ENCODE measurements around the gene KLHL22.
"Not testable (repeated sequence)": the region's sequence is repeated elsewhere in the genome, so short reads cannot be mapped to it uniquely, and the experiment has no call there.

KLHL22 gene

GRCh38 chr22:20508067-20508755 is 12.6 kb upstream of the KLHL22 start:
- H3K4me3 ChIP-seq (ENCODE audit: low read length), result peak overlapping the region; percentile 94
- not testable (repeated sequence) for H3K27ac ChIP-seq (ENCODE audit: low read length); H3K27me3 ChIP-seq (ENCODE audit: insufficient read depth, low read length); H3K9me3 ChIP-seq (ENCODE audit: insufficient read depth, low read depth, low read length); H3K36me3 ChIP-seq (ENCODE audit: insufficient read depth, low read depth, low read length)
- peak overlapping the region; percentile 88 for H3K9ac ChIP-seq (ENCODE audit: low read depth, low read length)
- H3K4me1 ChIP-seq (ENCODE audit: insufficient read depth, low read length), result peaks cover 21% of the 10 kb centered on the region

- peaks cover 21% of the 10 kb centered on the region for H3K4me1 ChIP-seq (ENCODE audit: insufficient read depth, low read length)
- H3K9me3 ChIP-seq (ENCODE audit: insufficient read depth, low read depth, low read length), result no peaks in the 10 kb centered on the region
- peak within 1 kb of the TSS; percentile 94 for H3K4me3 ChIP-seq (ENCODE audit: low read length)
- peak within 1 kb of the TSS; percentile 88 for H3K9ac ChIP-seq (ENCODE audit: low read depth, low read length)
- no peaks in the 10 kb centered on the region for H3K36me3 ChIP-seq (ENCODE audit: insufficient read depth, low read depth, low read length)
- no peak within 1 kb of the TSS for H3K27ac ChIP-seq (ENCODE audit: low read length)
- no peaks in the 10 kb centered on the region for H3K27me3 ChIP-seq (ENCODE audit: insufficient read depth, low read length)
These were observed 11.9 kb upstream of the KLHL22 start, which contains the start of gene MED15 for GRCh38 chr22:20507253-20508066. TSS of gene MED15 (plus strand) at chr22:20507610. CDS start at chr22:20507679, 69 bp downstream.

GRCh38 chr22:20506543-20507252 is 11.1 kb upstream of the KLHL22 start:
- Histone ChIP-seq H3K36me3 (ENCODE audit: insufficient read depth, low read depth, low read length) (no peaks in the 10 kb centered on the region), H3K27ac (ENCODE audit: low read length) (no peak overlapping the region), H3K9me3 (ENCODE audit: insufficient read depth, low read depth, low read length) (no peaks in the 10 kb centered on the region), H3K27me3 (ENCODE audit: insufficient read depth, low read length) (no peaks in the 10 kb centered on the region), H3K4me3 (ENCODE audit: low read length) (peak overlapping the region; percentile 94), H3K9ac (ENCODE audit: low read depth, low read length) (no peak overlapping the region), H3K4me1 (ENCODE audit: insufficient read depth, low read length) (peaks cover 21% of the 10 kb centered on the region)

GRCh38 chr22:20504293-20504922 is 8.8 kb upstream of the KLHL22 start:
- not testable (repeated sequence) for H3K9ac ChIP-seq (ENCODE audit: low read depth, low read length); H3K27ac ChIP-seq (ENCODE audit: low read length); H3K36me3 ChIP-seq (ENCODE audit: insufficient read depth, low read depth, low read length); H3K4me1 ChIP-seq (ENCODE audit: insufficient read depth, low read length); H3K27me3 ChIP-seq (ENCODE audit: insufficient read depth, low read length); H3K4me3 ChIP-seq (ENCODE audit: low read length); H3K9me3 ChIP-seq (ENCODE audit: insufficient read depth, low read depth, low read length)

- no peak overlapping the region for H3K4me3 ChIP-seq (ENCODE audit: low read length)
- peaks cover 3% of the 10 kb centered on the region for H3K4me1 ChIP-seq (ENCODE audit: insufficient read depth, low read length)
- no peaks in the 10 kb centered on the region for H3K27me3 ChIP-seq (ENCODE audit: insufficient read depth, low read length)
- no peak overlapping the region for H3K9ac ChIP-seq (ENCODE audit: low read depth, low read length)
- peaks cover 5% of the 10 kb centered on the region for H3K36me3 ChIP-seq (ENCODE audit: insufficient read depth, low read depth, low read length)
- no peak overlapping the region for H3K27ac ChIP-seq (ENCODE audit: low read length)
- H3K9me3 ChIP-seq (ENCODE audit: insufficient read depth, low read depth, low read length), result no peaks in the 10 kb centered on the region
These were observed 8.2 kb upstream of the KLHL22 start for GRCh38 chr22:20503816-20504215.

- Histone ChIP-seq H3K9me3 (ENCODE audit: insufficient read depth, low read depth, low read length) (no peaks in the 10 kb centered on the region), H3K36me3 (ENCODE audit: insufficient read depth, low read depth, low read length) (peaks cover 5% of the 10 kb centered on the region), H3K4me3 (ENCODE audit: low read length) (no peak overlapping the region), H3K9ac (ENCODE audit: low read depth, low read length) (no peak overlapping the region), H3K27me3 (ENCODE audit: insufficient read depth, low read length) (peaks cover 4% of the 10 kb centered on the region), H3K27ac (ENCODE audit: low read length) (no peak overlapping the region), H3K4me1 (ENCODE audit: insufficient read depth, low read length) (peaks cover 4% of the 10 kb centered on the region; the same call in 1 of the 2 replicates)
These were observed 4.2 kb upstream of the KLHL22 start for GRCh38 chr22:20499769-20500168.

GRCh38 chr22:20498913-20499312 is 3.3 kb upstream of the KLHL22 start:
- Histone ChIP-seq H3K4me1 (ENCODE audit: insufficient read depth, low read length) (peaks cover 4% of the 10 kb centered on the region; the same call in 1 of the 2 replicates), H3K36me3 (ENCODE audit: insufficient read depth, low read depth, low read length) (peaks cover 5% of the 10 kb centered on the region), H3K4me3 (ENCODE audit: low read length) (no peak overlapping the region), H3K27me3 (ENCODE audit: insufficient read depth, low read length) (peaks cover 12% of the 10 kb centered on the region), H3K27ac (ENCODE audit: low read length) (no peak overlapping the region), H3K9me3 (ENCODE audit: insufficient read depth, low read depth, low read length) (no peaks in the 10 kb centered on the region), H3K9ac (ENCODE audit: low read depth, low read length) (no peak overlapping the region)

- Histone ChIP-seq H3K27ac (ENCODE audit: low read length) (no peak overlapping the region), H3K36me3 (ENCODE audit: insufficient read depth, low read depth, low read length) (peaks cover 5% of the 10 kb centered on the region), H3K9ac (ENCODE audit: low read depth, low read length) (no peak overlapping the region), H3K27me3 (ENCODE audit: insufficient read depth, low read length) (peaks cover 22% of the 10 kb centered on the region), H3K4me3 (ENCODE audit: low read length) (no peak overlapping the region), H3K4me1 (ENCODE audit: insufficient read depth, low read length) (peaks cover 4% of the 10 kb centered on the region; the same call in 1 of the 2 replicates), H3K9me3 (ENCODE audit: insufficient read depth, low read depth, low read length) (no peaks in the 10 kb centered on the region)
These were observed 1.8 kb upstream of the KLHL22 start for GRCh38 chr22:20497426-20497825.

GRCh38 chr22:20495861-20496681 is 476 bp upstream of the KLHL22 start:
- Histone ChIP-seq H3K27ac (ENCODE audit: low read length) (peak overlapping the region; percentile 27), H3K27me3 (ENCODE audit: insufficient read depth, low read length) (peaks cover 22% of the 10 kb centered on the region), H3K9ac (ENCODE audit: low read depth, low read length) (peak overlapping the region; percentile 82; the same call in 1 of the 2 replicates), H3K4me1 (ENCODE audit: insufficient read depth, low read length) (peaks cover 4% of the 10 kb centered on the region; the same call in 1 of the 2 replicates), H3K4me3 (ENCODE audit: low read length) (peak overlapping the region; percentile 94), H3K9me3 (ENCODE audit: insufficient read depth, low read depth, low read length) (no peaks in the 10 kb centered on the region), H3K36me3 (ENCODE audit: insufficient read depth, low read depth, low read length) (no peaks in the 10 kb centered on the region)

GRCh38 chr22:20491346-20491745 is 4.2 kb downstream of the KLHL22 start:
- Histone ChIP-seq H3K4me1 (ENCODE audit: insufficient read depth, low read length) (no peaks in the 10 kb centered on the region), H3K4me3 (ENCODE audit: low read length) (no peak overlapping the region), H3K27ac (ENCODE audit: low read length) (no peak overlapping the region), H3K9me3 (ENCODE audit: insufficient read depth, low read depth, low read length) (no peaks in the 10 kb centered on the region), H3K36me3 (ENCODE audit: insufficient read depth, low read depth, low read length) (no peaks in the 10 kb centered on the region), H3K9ac (ENCODE audit: low read depth, low read length) (no peak overlapping the region), H3K27me3 (ENCODE audit: insufficient read depth, low read length) (peaks cover 22% of the 10 kb centered on the region)

- peaks cover 22% of the 10 kb centered on the region for H3K27me3 ChIP-seq (ENCODE audit: insufficient read depth, low read length)
- no peaks in the 10 kb centered on the region for H3K9me3 ChIP-seq (ENCODE audit: insufficient read depth, low read depth, low read length)
- no peak overlapping the region for H3K4me3 ChIP-seq (ENCODE audit: low read length)
- no peak overlapping the region for H3K9ac ChIP-seq (ENCODE audit: low read depth, low read length)
- no peaks in the 10 kb centered on the region for H3K4me1 ChIP-seq (ENCODE audit: insufficient read depth, low read length)
- H3K36me3 ChIP-seq (ENCODE audit: insufficient read depth, low read depth, low read length), result no peaks in the 10 kb centered on the region
- H3K27ac ChIP-seq (ENCODE audit: low read length), result no peak overlapping the region
These were observed 4.7 kb downstream of the KLHL22 start for GRCh38 chr22:20490941-20491307.
